ENCODE data around the gene TNFRSF18.

The TNFRSF18 gene

DNA sequence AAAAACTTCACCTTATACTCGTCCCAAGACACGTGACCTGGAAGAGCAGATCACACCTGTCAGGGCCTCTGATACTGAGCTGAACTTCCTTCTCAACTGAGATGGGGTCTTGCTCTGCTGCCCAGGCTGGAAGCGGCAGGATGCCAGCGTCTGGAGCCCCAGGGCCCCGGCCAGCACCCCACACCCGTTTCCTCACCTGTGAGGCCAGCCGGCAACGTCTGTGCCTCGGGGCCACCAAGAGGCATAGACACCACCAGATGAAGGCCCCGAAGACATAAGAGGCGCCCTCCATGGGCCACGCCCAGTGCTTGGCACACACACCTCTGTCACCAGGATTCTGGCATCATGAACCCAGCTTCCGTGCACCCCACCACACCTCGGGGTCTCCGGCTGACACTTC is 16.9 kb upstream of the TNFRSF18 start:
- no peaks in the 10 kb centered on the region for H3K27me3 ChIP-seq (replicated peaks; ENCODE audit: control insufficient read depth, insufficient read depth, low read length)

GRCh38 chr1:1222575-1223225 is 16.3 kb upstream of the TNFRSF18 start:
- Histone ChIP-seq H3K4me3 (replicated peaks; ENCODE audit: low read depth, low read length) (no peak overlapping the region), H3K27me3 (replicated peaks; ENCODE audit: control insufficient read depth, insufficient read depth, low read length) (no peaks in the 10 kb centered on the region), H3K36me3 (ENCODE audit: control insufficient read depth, insufficient read depth, low read length) (peaks cover 49% of the 10 kb centered on the region)
- TF ChIP-seq CTCF (IDR thresholded peaks at IDR 0.05; ENCODE audit: insufficient read depth, low read length, poor library complexity, severe bottlenecking), result no peak
- no peak for DNase-seq (ENCODE audit: extremely low read depth, insufficient read length)

More for the DNA sequence above, 16.9 kb upstream of the TNFRSF18 start:
- no peak for DNase-seq (ENCODE audit: extremely low read depth, insufficient read length)
- Histone ChIP-seq H3K4me3 (replicated peaks; ENCODE audit: low read depth, low read length) (no peak overlapping the region), H3K36me3 (ENCODE audit: control insufficient read depth, insufficient read depth, low read length) (peaks cover 49% of the 10 kb centered on the region)
- no peak for TF ChIP-seq CTCF (IDR thresholded peaks at IDR 0.05; ENCODE audit: insufficient read depth, low read length, poor library complexity, severe bottlenecking)

- peaks cover 48% of the 10 kb centered on the region for H3K36me3 ChIP-seq (ENCODE audit: control insufficient read depth, insufficient read depth, low read length)
Observed at GRCh38 chr1:1221887-1222574, 15.6 kb upstream of the TNFRSF18 start.

DNA sequence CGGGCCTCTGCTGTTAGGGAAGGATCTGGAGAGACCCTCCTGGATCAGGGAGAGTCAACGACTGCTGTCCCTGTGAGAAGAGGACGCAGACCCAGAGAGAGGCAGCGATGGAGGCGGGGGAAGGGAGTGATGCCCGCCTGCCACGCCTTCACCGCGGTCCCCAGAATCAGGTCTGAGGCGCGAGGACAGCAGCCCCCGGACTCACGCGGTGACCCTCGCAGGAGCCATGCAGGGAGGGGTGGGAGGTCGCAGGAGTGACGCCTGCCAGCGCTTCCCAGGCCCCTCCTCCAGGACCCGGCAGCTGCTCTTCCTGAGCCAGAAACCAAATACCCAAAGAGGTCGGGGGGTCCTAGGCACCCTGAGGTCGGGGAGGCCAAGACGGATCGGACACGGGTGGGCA is 13.8 kb upstream of the TNFRSF18 start:
- Histone ChIP-seq H3K27me3 (replicated peaks; ENCODE audit: control insufficient read depth, insufficient read depth, low read length) (no peaks in the 10 kb centered on the region), H3K4me3 (replicated peaks; ENCODE audit: low read depth, low read length) (no peak overlapping the region), H3K36me3 (ENCODE audit: control insufficient read depth, insufficient read depth, low read length) (peaks cover 45% of the 10 kb centered on the region)
- DNase-seq (ENCODE audit: extremely low read depth, insufficient read length), result no peak
- no peak for TF ChIP-seq CTCF (IDR thresholded peaks at IDR 0.05; ENCODE audit: insufficient read depth, low read length, poor library complexity, severe bottlenecking)

More at GRCh38 chr1:1221887-1222574, 15.6 kb upstream of the TNFRSF18 start:
- Histone ChIP-seq H3K4me3 (replicated peaks; ENCODE audit: low read depth, low read length) (no peak overlapping the region), H3K27me3 (replicated peaks; ENCODE audit: control insufficient read depth, insufficient read depth, low read length) (no peaks in the 10 kb centered on the region)
- no peak for TF ChIP-seq CTCF (IDR thresholded peaks at IDR 0.05; ENCODE audit: insufficient read depth, low read length, poor library complexity, severe bottlenecking)
- no peak for DNase-seq (ENCODE audit: extremely low read depth, insufficient read length)

DNA sequence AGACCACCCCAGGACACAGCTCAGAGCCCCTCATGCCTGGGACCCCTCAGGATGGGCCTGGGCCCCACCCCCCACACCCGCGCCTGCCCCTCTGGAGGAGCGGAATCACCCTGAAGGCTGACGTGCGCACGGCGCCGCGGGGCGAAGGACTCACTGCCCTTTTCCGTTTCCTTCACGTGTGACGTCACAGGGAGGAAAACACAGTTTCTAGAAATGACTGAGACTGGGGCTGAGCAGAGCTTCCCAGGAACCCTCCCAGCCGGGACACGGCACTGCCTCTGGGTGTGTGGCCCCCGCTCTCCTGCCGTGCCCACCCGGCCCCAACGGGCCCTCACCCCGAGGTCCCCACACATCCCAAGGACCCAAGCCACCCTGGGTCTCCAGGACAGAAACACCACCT is 12.9 kb upstream of the TNFRSF18 start:
- DNase-seq (ENCODE audit: extremely low read depth, insufficient read length), result no peak
- Histone ChIP-seq H3K36me3 (ENCODE audit: control insufficient read depth, insufficient read depth, low read length) (peaks cover 41% of the 10 kb centered on the region), H3K27me3 (replicated peaks; ENCODE audit: control insufficient read depth, insufficient read depth, low read length) (no peaks in the 10 kb centered on the region), H3K4me3 (replicated peaks; ENCODE audit: low read depth, low read length) (no peak overlapping the region)
- no peak for TF ChIP-seq CTCF (IDR thresholded peaks at IDR 0.05; ENCODE audit: insufficient read depth, low read length, poor library complexity, severe bottlenecking)
